ENCODE measurements around the gene STXBP2. TPM values are rescaled to one million over a fixed set of nuclear protein-coding genes. Genes with fewer than 3 reads are reported as not detected.

The STXBP2 gene
- polyA plus RNA-seq, 1 donor = 146 TPM

GRCh38 chr19:7602240-7602934, 34.5 kb upstream of the STXBP2 start:
- 55% methylated on average over 2 of the region's 15 CpGs for WGBS (ENCODE audit: insufficient coverage, low lambda C conversion rate)
- peaks cover 27% of the 10 kb centered on the region for H3K36me3 ChIP-seq (ENCODE audit: control insufficient read depth, insufficient read depth, low read length)
- DNase-seq = no peak
- no peaks in the 10 kb centered on the region for H3K27me3 ChIP-seq (ENCODE audit: control insufficient read depth, insufficient read depth, low read length)
- H3K9me3 ChIP-seq (ENCODE audit: control insufficient read depth, low read depth, low read length) = peaks cover 4% of the 10 kb centered on the region
- H3K27ac ChIP-seq (ENCODE audit: low read length) = no peak overlapping the region
- H3K4me1 ChIP-seq (ENCODE audit: control insufficient read depth, insufficient read depth, low read length) = no peaks in the 10 kb centered on the region
- no peak overlapping the region for H3K4me3 ChIP-seq (ENCODE audit: low read length)

- H3K27ac ChIP-seq (ENCODE audit: low read length) = no peak overlapping the region
- H3K4me3 ChIP-seq (ENCODE audit: low read length) = no peak overlapping the region
- peaks cover 28% of the 10 kb centered on the region for H3K36me3 ChIP-seq (ENCODE audit: control insufficient read depth, insufficient read depth, low read length)
- H3K9me3 ChIP-seq (ENCODE audit: control insufficient read depth, low read depth, low read length) = peaks cover 6% of the 10 kb centered on the region
- no peak for DNase-seq
- H3K4me1 ChIP-seq (ENCODE audit: control insufficient read depth, insufficient read depth, low read length) = no peaks in the 10 kb centered on the region
- H3K27me3 ChIP-seq (ENCODE audit: control insufficient read depth, insufficient read depth, low read length) = no peaks in the 10 kb centered on the region
- WGBS (ENCODE audit: insufficient coverage, low lambda C conversion rate) = 40% methylated on average over 1 of the region's 11 CpGs
Observed at GRCh38 chr19:7602935-7603497, 33.9 kb upstream of the STXBP2 start.

- Histone ChIP-seq H3K4me3 (ENCODE audit: low read length) (no peak overlapping the region), H3K4me1 (ENCODE audit: control insufficient read depth, insufficient read depth, low read length) (no peaks in the 10 kb centered on the region), H3K27me3 (ENCODE audit: control insufficient read depth, insufficient read depth, low read length) (no peaks in the 10 kb centered on the region), H3K27ac (ENCODE audit: low read length) (no peak overlapping the region), H3K9me3 (ENCODE audit: control insufficient read depth, low read depth, low read length) (peaks cover 6% of the 10 kb centered on the region), H3K36me3 (ENCODE audit: control insufficient read depth, insufficient read depth, low read length) (peaks cover 30% of the 10 kb centered on the region)
- no peak for DNase-seq
- no CpG with 5 or more reads among the region's 9 CpGs for WGBS (ENCODE audit: insufficient coverage, low lambda C conversion rate)
Observed at GRCh38 chr19:7603919-7604318, 33.0 kb upstream of the STXBP2 start.

GRCh38 chr19:7605490-7606222, 31.3 kb upstream of the STXBP2 start:
- DNase-seq = no peak
- H3K27ac ChIP-seq (ENCODE audit: low read length) = no peak overlapping the region
- peaks cover 6% of the 10 kb centered on the region for H3K9me3 ChIP-seq (ENCODE audit: control insufficient read depth, low read depth, low read length)
- no peak overlapping the region for H3K4me3 ChIP-seq (ENCODE audit: low read length)
- WGBS (ENCODE audit: insufficient coverage, low lambda C conversion rate) = 53% methylated on average over 4 of the region's 14 CpGs
- H3K36me3 ChIP-seq (ENCODE audit: control insufficient read depth, insufficient read depth, low read length) = peaks cover 43% of the 10 kb centered on the region
- H3K4me1 ChIP-seq (ENCODE audit: control insufficient read depth, insufficient read depth, low read length) = no peaks in the 10 kb centered on the region
- no peaks in the 10 kb centered on the region for H3K27me3 ChIP-seq (ENCODE audit: control insufficient read depth, insufficient read depth, low read length)

- Histone ChIP-seq H3K36me3 (ENCODE audit: control insufficient read depth, insufficient read depth, low read length) (peaks cover 49% of the 10 kb centered on the region), H3K4me1 (ENCODE audit: control insufficient read depth, insufficient read depth, low read length) (no peaks in the 10 kb centered on the region), H3K4me3 (ENCODE audit: low read length) (no peak overlapping the region), H3K9me3 (ENCODE audit: control insufficient read depth, low read depth, low read length) (peaks cover 6% of the 10 kb centered on the region), H3K27me3 (ENCODE audit: control insufficient read depth, insufficient read depth, low read length) (no peaks in the 10 kb centered on the region), H3K27ac (ENCODE audit: low read length) (no peak overlapping the region)
- WGBS (ENCODE audit: insufficient coverage, low lambda C conversion rate) = no CpG with 5 or more reads among the region's 17 CpGs
- no peak for DNase-seq
Observed at GRCh38 chr19:7606289-7606688, 30.6 kb upstream of the STXBP2 start.

- Histone ChIP-seq H3K27ac (ENCODE audit: low read length) (no peak overlapping the region), H3K4me3 (ENCODE audit: low read length) (no peak overlapping the region), H3K4me1 (ENCODE audit: control insufficient read depth, insufficient read depth, low read length) (no peaks in the 10 kb centered on the region), H3K27me3 (ENCODE audit: control insufficient read depth, insufficient read depth, low read length) (no peaks in the 10 kb centered on the region), H3K9me3 (ENCODE audit: control insufficient read depth, low read depth, low read length) (peaks cover 6% of the 10 kb centered on the region), H3K36me3 (ENCODE audit: control insufficient read depth, insufficient read depth, low read length) (peaks cover 59% of the 10 kb centered on the region)
- no CpG with 5 or more reads among the region's 10 CpGs for WGBS (ENCODE audit: insufficient coverage, low lambda C conversion rate)
- no peak for DNase-seq
Observed at GRCh38 chr19:7607212-7607873, 29.6 kb upstream of the STXBP2 start.

- H3K4me3 ChIP-seq (ENCODE audit: low read length) = no peak overlapping the region
- no peaks in the 10 kb centered on the region for H3K4me1 ChIP-seq (ENCODE audit: control insufficient read depth, insufficient read depth, low read length)
- H3K27ac ChIP-seq (ENCODE audit: low read length) = no peak overlapping the region
- peaks cover 62% of the 10 kb centered on the region for H3K36me3 ChIP-seq (ENCODE audit: control insufficient read depth, insufficient read depth, low read length)
- DNase-seq = no peak
- 100% methylated on average over 2 of the region's 25 CpGs for WGBS (ENCODE audit: insufficient coverage, low lambda C conversion rate)
- H3K9me3 ChIP-seq (ENCODE audit: control insufficient read depth, low read depth, low read length) = peaks cover 6% of the 10 kb centered on the region
- no peaks in the 10 kb centered on the region for H3K27me3 ChIP-seq (ENCODE audit: control insufficient read depth, insufficient read depth, low read length)
Observed at GRCh38 chr19:7607874-7608560, 28.9 kb upstream of the STXBP2 start.

- no CpG with 5 or more reads among the region's 31 CpGs for WGBS (ENCODE audit: insufficient coverage, low lambda C conversion rate)
- H3K9me3 ChIP-seq (ENCODE audit: control insufficient read depth, low read depth, low read length) = peaks cover 2% of the 10 kb centered on the region
- no peak for DNase-seq
- H3K27me3 ChIP-seq (ENCODE audit: control insufficient read depth, insufficient read depth, low read length) = no peaks in the 10 kb centered on the region
- H3K27ac ChIP-seq (ENCODE audit: low read length) = no peak overlapping the region
- peaks cover 67% of the 10 kb centered on the region for H3K36me3 ChIP-seq (ENCODE audit: control insufficient read depth, insufficient read depth, low read length)
- H3K4me1 ChIP-seq (ENCODE audit: control insufficient read depth, insufficient read depth, low read length) = no peaks in the 10 kb centered on the region
- no peak overlapping the region for H3K4me3 ChIP-seq (ENCODE audit: low read length)
Observed at GRCh38 chr19:7610491-7611240, 26.2 kb upstream of the STXBP2 start.

- DNase-seq = no peak
- H3K27me3 ChIP-seq (ENCODE audit: control insufficient read depth, insufficient read depth, low read length) = no peaks in the 10 kb centered on the region
- H3K4me1 ChIP-seq (ENCODE audit: control insufficient read depth, insufficient read depth, low read length) = no peaks in the 10 kb centered on the region
- WGBS (ENCODE audit: insufficient coverage, low lambda C conversion rate) = no CpG with 5 or more reads among the region's 41 CpGs
- no peak overlapping the region for H3K27ac ChIP-seq (ENCODE audit: low read length)
- peaks cover 66% of the 10 kb centered on the region for H3K36me3 ChIP-seq (ENCODE audit: control insufficient read depth, insufficient read depth, low read length)
- H3K4me3 ChIP-seq (ENCODE audit: low read length) = no peak overlapping the region
- peaks cover 2% of the 10 kb centered on the region for H3K9me3 ChIP-seq (ENCODE audit: control insufficient read depth, low read depth, low read length)
Observed at GRCh38 chr19:7611541-7612279, 25.2 kb upstream of the STXBP2 start.

Data from large intestine (tissue), 3 donors.